GM19452 (cell line): ENCODE data around the gene SUZ12.
"Not testable (repeated sequence)": the region's sequence is repeated elsewhere in the genome, so short reads cannot be mapped to it uniquely, and the experiment has no call there.

ENCODE experiments used
- ATAC-seq: cut with Tn5 transposase; IDR thresholded peaks from one replicate; pipeline ENCODE4 v1.9.1; 2021; ENCODE audit not compliant: unreplicated experiment

Gene SUZ12

DNA sequence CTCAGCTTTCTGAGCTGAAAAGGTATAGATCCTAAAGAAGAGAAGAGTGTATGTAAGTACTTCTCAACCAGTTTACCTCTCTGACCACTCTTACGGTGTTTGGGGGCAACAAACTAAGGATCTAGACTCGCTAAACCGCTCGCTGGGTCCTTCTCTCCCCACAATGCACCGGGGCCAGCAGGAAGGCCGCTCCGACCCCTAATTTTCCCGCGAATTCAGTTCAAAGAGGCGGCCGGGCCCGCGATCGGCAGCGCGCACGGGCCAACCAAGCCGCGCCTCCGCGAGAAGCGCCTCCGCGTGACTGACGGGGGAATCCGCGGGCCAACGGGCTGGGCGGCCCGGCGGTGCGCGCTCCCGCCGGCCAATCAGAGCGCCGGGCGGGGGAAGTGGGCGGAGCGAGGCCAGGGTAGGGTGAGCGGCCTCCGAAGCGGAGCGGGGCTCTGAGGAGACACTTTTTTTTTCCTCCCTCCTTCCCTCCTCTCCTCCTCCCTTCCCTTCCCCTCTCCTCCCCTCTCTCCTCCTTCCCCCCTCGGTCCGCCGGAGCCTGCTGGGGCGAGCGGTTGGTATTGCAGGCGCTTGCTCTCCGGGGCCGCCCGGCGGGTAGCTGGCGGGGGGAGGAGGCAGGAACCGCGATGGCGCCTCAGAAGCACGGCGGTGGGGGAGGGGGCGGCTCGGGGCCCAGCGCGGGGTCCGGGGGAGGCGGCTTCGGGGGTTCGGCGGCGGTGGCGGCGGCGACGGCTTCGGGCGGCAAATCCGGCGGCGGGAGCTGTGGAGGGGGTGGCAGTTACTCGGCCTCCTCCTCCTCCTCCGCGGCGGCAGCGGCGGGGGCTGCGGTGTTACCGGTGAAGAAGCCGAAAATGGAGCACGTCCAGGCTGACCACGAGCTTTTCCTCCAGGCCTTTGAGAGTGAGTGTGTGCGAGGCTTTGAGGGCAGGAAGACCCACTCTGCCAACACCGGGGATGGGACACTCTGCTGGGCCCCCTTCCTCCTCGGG is at the start of gene SUZ12:
Gene SUZ12, plus strand, starts transcription at position 393 of the 995 bp plus-strand sequence. Its CDS starts 240 bp downstream, at position 633.
- peak; percentile 98 for ATAC-seq

DNA sequence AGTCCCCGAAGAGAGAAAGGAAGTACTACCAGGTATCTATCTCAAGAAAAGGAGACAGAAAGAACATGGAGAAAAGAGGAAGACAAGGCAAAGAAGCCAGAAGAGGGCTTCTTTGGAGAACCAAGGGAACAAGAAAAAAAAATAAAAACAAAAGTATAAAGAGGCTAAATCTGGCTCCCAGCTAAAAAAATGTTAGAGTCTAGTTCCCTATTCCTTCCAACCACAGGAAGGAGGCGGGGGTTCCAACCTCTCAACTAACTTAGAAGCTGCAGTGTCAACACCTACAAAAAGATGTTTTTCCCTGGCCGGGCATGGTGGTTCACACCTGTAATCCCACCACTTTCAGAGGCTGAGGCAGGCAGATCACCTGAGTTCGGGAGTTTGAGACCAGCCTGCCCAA is 48.7 kb upstream of the SUZ12 start:
- ATAC-seq: no peak

DNA sequence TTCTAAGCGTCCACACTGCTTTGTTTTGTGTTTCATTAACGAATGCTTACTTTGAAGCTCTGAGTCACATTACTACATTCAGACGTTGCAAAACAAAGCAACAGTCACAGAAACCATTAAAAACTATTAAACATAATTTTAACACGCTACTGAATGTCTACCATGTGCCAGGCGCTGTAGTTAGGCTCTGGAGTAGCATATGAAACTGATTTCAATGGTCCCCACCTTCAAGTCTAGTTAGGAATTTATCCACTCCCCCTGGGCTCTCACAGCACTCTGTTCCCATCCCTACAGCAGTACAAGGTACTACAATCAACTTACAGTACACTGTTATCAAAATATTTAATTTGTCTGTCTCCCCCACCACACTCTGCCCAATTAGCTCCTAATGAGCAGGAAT is 35.9 kb upstream of the SUZ12 start:
- no peak for ATAC-seq

DNA sequence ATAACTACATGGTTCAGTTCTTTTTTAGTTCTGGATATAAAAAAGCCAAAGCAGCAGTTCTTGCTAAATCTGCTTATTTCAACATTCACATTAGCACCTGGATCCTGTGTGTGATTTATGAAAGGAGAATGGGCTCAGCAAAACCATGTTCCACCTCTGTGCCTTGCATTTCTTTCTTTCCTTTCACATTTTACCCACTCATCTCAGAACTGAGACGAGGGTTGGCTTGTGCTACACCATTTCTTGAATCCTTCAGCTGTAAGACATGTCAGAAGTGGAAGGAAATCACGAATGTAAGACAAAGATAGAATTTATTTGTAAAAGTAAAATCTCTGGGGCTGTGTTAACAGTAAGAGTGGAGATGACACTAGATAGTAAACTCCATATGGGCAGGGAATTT is 34.1 kb upstream of the SUZ12 start:
- ATAC-seq: no peak

DNA sequence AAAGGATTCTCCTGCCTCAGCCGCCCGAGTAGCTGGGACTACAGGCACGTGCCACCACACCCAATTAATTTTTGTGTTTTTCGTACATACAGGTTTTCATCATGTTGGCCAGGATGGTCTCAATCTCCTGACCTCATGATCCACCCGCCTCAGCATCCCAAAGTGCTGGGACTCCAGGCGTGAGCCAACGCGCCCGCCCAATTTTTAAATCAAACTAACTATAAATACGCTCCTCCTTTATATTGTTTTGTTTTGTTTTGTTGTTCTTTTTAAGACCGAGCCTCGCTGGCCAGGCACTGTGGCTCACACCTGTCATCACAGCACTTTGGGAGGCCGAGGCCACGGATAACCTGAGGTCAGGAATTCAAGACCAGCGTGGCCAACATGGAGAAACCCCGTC is 33.4 kb upstream of the SUZ12 start:
- no peak for ATAC-seq

DNA sequence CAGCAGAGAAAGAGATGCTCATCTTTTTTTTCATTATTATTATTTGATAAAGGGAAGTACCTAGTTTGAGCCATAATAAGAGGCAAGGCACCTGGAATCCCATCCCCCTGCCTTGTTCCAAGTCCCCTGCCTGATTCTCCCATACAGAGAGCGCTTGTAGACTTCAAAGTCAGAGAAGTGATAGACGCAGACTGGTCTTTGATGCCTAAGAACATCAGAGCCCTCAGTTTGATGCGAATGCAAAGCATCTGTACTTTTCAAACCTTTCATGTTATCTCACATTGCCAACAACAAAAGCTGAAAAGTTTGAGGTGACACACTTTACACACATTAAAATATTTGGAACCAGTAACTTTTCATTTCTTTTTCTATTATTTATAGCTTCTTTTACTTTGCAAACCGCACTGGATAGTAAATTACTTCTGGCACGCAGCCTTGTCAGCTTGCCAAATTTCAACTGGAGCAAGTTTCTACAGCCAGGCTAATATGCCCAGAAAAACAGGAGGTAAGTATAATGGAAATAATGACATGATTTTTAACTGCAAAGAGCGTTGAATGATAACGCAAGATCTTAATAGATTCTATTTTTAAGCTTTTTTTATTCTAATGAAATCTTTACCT is 29.4 kb upstream of the SUZ12 start:
- ATAC-seq: no peak

DNA sequence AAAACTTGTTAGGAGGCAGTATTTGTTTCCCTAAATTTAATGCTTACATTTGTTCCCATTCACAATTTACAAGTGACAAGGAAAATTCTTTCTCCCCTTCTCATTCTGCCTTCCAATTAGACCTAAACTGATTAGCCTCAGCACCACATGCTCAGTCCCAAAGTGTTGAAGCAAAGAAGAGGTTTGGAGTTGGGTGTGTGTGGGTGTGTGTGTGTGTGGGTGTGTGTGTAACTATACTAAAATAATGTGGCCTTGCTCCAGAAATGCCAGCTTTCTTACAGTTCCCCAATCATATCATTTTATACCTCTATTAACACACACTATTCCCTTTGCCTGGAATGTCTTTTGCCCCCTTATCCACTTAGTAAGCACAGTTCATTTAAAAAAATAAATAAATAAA is 28.4 kb upstream of the SUZ12 start:
- ATAC-seq: no peak

DNA sequence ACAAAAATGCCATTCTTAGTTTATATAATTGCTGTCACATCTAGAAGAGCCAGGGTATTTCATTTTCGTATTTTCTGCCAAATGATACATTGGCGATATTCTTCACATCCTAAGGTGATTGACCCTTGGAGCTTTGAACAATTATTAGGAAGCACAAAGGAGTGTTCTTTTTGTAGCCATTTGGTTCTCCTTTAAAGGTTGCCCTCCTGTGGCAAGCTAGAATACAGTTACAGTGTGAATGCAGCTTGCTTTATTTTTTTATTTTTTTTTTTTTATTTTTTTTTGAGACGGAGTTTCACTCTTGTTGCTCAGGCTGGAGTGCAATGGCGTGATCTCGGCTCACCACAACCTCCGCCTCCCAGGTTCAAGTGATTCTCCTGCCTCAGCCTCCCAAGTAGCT is 24.1 kb upstream of the SUZ12 start:
- ATAC-seq: not testable (repeated sequence)

DNA sequence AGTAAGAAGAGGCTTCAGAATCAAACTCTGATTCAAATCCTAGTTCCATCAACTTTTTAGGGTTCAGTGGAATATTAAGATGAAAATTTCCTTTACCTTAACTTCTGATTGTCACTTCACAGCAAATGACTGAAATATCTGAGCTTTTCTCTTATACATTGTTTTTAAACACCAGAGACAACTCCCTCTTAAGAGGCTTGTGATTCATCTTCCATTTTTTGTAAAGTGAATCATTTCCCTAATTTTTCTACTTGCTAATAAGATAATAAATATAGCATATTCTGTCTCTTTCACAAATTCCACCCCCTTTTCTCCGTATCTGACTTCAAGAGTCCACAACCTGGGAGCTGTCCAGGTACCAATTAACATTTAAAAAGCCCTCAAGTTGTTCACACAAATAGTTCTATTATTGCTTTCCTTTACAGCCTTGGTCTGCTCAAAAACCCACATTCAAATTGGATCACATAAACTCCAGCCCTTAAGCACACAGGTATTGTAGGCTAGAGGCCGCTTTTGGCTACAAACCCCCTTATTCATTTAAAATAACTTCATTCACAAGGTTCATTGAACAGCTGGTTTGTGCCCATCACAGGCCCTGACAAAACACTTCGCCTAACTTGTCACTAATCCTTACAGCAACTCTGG is 21.2 kb upstream of the SUZ12 start:
- ATAC-seq: no peak

DNA sequence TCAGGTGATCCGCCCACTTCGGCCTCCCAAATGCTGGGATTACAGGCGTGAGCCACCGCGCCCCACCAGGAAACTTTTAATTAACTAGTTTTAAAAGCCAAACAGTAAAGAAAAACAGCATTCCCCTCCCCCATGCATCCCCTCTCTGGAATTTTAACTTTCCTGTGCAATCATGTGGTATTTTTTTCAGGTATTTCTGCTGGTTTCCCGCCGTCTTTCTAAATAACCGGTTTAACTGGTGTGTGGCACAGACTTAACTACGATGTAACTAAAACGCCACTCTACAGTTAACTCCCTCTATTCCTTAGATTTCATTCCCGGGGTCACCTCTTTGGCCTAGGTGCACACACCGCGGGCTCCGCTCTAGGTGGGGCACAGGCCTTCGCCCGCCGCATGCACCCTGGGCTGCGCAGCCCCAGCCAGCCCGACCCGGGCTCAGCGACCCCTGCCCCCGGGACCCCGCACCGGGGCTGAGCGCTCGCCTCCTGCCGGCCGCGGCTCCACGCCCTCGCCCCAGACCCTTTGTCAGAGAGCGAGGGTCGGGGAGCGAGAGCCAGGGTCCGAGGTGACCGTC is 20.2 kb upstream of the SUZ12 start:
- no peak for ATAC-seq

DNA sequence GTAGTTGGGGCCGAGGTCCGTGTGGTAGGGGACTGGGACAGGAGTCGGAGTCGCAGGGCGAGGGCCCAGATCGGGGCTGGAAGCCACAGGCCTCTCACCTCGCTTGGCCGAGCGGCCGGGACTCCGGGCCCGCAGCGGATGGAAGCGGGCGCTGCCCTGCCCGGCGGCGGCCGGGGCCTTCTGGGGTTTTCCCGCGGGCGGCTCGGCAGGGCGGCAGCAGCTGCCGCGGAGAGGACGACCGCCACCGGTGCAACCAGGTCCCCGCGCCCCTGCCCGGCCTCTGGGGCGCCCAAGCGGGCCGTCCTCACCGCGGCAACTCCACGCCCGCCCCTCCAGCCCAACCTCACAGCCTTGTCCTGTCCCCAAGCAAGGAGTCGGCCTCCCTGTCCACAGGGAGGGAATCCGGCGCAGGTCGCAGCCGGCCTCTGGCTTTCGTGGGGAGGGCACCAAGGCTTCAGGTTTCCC is 19.7 kb upstream of the SUZ12 start:
- ATAC-seq: no peak

DNA sequence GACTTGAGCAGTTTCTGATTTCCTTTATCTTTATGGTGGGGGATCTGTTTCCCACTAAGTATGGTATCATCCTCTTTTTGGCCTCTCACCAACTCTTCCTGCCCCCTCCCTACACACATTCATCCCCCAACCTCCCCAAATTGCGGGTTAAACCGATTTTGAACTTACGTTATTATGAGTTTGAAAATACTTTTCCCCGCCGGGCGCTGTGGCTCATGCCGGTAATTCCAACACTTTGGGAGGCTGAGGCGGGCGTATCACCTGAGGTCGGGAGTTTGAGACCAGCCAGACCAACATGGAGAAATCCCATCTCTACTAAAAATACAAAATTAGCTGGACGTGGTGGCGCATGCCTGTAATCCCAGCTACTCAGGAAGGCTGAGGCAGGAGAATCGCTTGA is 19.1 kb upstream of the SUZ12 start:
- ATAC-seq: not testable (repeated sequence)

DNA sequence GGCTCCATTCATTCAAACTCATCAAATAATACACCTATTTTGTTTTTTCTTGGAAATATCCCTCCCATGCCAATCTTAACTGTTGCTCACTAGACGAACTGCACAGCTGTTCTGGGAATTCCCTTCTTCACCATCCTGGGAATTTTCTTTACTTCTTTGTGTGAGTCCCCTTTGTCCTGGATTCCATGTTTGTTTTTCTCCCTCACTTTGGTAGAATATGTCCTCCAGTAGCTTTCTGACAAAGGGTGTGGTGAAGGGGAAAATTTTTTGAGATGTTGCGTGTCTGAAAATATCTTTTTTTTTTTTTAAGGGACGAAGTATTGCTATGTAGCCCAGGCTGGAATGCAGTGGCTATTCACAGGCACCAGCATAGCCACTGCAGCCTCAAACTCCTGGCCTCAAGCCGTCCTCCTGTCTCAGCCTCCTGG is 18.1 kb upstream of the SUZ12 start:
- no peak for ATAC-seq

DNA sequence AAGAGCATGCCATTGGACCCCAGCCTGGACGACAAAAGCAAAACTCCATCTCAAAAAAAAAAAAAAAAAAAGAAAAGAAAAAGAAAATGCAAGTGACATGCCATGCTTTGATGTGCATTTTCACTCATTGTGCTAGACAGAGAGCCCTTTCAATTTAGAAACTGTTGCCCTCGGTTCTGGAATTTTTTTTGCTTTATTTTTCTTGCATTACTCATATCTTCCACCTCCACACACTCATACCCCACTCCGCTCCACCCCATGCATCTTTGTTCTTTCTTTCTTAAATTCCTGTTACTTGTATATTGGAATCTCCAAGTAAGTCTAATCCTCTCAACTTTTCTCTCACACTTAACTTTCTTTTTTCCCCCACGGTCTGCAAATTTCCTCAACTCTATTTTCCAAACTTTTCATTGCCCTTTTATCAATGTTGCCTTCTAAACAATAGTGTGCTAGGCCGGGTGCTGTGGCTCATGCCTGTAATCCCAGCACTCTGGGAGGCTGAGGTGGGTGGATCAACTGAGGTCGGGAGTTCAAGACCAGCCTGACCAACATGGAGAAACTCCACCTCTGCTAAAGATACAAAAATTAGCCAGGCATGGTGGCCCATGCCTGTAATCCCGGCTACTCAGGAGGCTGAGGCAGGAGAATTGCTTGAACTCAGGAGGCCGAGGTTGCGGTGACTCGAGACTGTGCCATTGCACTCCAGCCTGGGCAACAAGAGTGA is 16.8 kb upstream of the SUZ12 start:
- ATAC-seq: no peak

DNA sequence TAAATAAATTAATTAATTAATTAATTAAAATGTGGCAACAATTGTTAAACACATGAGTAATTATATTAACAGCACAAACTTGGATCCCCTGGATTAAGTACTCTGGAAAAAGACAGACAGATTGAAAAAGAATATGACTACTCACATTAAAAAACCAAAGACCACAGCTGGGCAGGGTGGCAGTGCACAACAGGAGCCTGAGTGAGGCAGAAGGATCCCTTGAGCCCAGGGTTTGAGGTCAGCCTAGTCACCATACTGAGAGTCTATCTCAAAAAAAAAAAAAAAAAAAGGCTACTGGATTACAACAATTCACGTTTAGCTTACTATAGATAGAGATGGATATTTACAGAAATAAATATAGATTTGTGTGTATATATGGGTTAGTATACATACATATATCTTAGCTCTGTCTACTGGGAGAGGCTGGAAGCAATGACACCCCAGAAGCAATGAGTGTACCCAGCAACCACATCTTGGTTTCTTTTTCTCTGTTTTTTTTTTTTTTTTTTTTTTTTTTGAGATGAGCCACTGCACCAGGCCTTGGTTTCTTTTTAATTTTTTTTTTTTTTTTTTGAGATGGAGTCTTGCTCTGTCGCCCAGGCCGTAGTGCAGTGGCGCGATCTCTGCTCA is 10.6 kb upstream of the SUZ12 start:
- ATAC-seq: no peak

DNA sequence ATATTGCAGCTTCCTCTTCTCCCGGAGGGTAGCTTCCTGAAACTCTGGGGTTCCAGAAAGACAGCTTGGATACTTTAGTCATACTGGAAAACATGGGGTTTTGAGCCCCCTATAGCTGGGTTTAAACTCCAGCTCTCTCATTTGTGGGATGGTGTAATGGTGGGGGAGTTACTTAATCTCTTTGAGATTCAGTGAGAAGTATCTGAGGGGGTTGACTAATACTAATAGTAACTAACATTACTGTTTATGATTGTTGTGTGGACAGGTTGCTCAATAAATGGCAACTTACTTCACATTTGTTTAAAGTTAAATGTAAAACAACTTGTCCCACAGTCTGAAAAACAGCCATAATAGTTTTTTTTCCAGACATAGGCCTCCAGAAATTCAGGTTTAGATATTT is 5.1 kb upstream of the SUZ12 start:
- ATAC-seq: no peak

DNA sequence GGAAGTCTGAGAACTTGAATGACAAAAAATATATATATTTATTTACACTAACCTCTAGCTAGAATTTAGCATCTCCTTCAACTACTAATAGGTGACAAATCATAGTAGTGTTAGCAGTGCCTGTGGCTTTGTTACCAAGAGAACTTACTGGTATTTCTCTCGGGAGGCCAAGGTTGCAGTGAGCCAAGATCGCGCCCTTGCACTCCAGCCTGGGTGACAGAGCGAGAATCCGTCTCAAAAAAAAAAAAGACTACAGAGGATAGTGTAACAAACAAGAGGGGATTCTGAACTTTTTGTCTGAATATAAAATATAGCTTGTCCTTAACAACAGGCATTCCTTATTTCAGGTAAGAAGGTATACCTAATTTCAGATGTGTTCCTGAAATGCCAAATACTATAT is 1.3 kb upstream of the SUZ12 start:
- ATAC-seq: no peak

DNA sequence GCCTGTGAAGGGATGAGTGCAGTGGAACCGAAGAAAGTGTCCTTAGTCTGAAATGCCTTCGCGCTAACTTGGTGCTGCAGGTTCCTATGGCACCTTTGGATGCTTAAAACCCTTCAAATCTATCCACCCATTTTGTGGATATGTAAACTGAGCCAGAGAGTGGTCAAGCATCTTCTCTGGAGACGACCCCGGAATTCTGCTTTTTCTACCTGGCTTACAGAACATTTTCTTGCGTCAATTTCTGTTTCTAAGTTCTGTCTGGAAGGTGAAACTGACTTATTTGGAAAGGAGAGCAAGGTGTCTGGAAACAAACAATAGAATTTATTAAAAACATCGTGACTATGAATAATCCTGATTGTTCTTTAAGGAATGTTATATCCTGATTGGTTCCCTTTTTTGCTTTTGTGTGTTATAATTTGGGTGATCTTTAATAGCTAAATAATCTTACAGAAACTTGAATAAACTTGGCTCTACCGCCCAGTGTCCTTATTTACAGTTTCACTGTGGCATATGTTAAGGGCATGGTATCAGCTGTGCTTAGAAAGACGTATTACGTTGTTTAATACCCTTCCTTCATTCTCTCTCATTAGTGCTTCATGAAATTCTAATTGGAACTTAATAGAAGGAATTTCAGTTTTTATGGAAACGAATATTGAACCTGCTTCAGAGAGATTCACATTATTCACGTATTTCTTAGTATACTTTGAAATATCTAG is 1.3 kb downstream of the SUZ12 start:
- not testable (repeated sequence) for ATAC-seq

DNA sequence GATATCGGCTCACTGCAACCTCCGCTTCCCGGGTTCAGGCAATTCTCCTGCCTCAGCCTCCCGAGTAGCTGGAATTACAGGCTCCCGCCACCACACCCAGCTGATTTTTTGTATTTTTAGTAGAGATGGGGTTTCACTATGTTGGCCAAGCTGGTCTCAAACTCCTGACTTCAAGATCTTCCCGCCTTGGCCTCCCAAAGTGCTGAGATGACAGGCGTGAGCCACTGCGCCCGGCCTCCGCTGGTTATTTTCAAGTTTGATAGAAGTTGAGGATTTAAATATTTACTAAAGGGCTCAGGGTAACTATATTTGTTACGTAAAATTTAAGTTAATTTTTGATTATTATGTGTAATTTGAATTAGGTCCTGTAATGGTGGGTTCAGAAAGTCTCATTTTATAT is 5.1 kb downstream of the SUZ12 start:
- not testable (repeated sequence) for ATAC-seq

DNA sequence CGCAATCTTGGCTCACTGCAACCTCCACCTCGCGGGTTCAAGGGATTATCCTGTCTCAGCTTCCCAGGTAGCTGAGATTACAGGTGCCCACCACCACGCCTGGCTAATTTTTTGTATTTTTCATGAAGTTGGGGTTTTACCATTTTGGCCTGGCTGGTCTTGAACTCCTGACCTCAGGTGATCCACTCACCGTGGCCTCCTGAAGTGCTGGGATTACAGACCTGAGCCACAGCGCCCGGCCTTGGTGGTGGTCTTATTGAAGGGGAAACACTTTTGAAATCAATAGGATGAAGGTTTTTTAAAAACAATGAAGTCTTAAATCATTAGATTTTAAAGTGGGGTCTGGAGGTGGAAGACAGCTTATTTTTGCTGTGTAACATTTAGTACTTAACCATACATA is 5.6 kb downstream of the SUZ12 start:
- ATAC-seq: not testable (repeated sequence)
